Stimulated activated CD4-positive, alpha-beta T cell treated with anti-CD3 and anti-CD28 coated beads, Interleukin-1b, Interleukin-23, amount 100 ng/mL, for 24 hours (primary cell): Measurements from ENCODE around the gene SUMO2.
A peak's percentile ranks its signal among the peaks of the same experiment; 100 is the strongest.
"Not testable (repeated sequence)": the region's sequence is repeated elsewhere in the genome, so short reads cannot be mapped to it uniquely, and the experiment has no call there.

Experiments
- DNase-seq, 4 experiments: peaks; one replicate each; pipeline ENCODE4 v3.0.0-alpha.2; 2020; ENCODE audit warnings: low read depth in 4 of 4, low spot score in 1 of 4

The SUMO2 gene

DNA sequence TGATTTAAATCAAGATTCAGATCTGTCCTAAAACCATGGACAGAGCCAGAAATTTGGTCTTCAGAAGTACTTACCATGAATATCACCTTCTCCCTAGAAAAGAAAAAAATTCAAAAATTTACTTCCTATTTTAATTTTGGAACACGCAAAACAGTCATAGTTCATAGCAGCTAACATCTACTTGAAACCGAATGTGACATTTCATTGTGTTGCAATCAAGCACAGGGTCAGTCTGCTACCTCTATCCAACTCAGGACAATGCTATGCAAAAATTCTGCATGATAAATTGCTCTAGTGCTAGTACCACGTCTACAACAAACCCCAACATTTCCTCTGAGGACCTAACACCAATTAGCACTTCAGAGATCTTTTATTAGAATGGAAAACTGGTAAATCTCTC is 36.2 kb downstream of the SUMO2 start:
- no peak for DNase-seq

DNA sequence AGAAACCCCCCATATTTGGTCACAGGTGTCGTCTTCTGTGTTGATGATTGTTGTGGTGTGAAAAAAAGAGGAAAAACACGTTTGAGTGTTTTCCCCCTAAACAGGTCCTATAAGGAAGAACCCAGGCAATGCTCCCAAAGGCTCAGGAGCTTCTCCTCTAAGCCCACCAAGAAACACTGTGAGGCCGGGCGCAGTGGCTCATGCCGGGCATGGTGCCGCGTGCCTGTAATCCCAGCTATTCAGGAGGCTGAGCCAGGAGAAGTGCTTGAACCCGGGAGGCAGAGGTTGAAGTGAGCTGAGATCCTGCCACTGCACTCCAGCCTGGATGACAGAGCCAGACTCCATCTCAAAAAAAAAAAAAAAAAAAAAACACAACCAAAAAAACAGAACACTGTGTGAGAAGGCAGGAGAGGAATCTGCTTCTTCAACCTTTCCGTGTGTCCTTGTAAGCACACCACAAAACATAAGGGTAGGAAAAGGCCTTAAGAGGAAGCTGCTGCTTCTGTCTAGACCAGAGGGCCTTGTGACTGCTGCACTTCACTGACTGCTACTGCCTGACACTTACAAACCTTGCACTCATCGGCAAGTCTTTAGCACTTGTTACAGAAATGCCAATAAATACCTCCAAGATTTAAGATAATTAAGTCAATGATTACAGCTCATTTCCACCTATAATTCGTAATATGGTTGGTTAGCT is 37.8 kb downstream of the SUMO2 start:
- DNase-seq = no peak

DNA sequence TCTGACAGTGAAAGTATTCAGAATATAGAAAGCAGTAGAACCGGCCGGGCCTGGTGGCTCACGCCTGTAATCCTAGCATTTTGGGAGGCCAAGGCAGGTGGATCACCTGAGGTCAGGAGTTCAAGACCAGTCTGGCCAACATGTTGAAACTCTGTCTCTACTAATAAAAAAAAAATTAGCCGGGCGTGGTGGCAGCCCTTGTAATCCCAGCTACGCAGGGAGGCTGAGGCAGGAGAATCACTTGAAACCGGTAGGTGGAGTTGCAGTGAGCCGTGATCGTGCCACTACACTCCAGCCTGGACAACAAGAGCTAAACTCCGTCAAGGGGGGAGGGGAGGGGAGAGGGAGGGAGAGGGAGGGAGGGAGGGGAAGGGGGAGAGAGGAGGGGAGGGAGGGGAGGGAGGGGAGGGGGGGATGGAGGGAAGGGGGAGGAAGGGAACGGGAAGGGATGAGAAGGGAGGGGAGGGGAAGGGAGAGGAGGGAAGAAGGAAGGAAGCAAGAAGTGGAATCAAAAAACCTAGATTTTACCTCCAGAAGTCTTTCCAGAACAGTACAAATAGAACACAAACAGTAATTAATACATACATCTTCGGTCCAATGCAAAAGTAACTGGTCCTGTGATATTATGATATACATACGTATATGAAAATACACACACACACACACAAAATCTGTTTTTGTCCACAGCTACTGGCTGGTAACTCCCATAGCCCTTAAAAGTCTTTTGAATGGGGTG is 40.4 kb downstream of the SUMO2 start:
- no peak for DNase-seq

DNA sequence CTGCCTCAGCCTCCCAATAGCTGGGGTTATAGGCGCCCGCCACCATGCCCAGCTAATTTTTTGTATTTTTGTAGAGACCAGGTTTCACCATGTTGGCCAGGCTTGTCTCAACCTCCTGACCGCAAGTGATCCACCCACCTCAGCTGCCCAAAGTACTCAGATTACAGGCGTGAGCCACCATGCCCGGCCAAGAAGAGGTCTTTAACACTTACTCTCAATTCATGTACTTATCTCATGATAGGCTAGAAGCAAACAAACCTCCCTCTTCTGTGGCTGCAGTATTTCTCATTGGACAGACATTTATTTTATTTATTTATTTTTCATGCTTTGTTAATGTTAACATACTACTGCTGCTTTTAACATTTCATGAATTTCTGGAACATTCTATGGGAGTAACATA is 44.2 kb downstream of the SUMO2 start:
- no peak for DNase-seq

DNA sequence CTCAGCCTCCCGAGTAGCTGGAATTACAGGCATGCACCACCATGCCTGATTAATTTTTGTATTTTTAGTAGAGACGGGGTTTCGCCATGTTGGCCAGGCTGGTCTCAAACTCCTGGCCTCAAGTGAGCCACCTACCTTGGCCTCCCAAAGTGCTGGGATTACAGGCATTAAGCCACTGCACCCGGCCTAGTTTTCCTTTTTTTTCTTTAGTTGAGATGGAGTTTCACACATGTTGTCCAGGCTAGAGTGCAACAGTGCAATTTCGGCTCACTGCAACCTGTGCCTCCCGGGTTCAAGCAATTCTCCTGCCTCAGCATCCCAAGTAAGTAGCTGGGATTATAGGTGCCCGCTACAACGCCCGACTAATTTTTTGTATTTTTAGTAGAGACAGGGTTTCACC is 45.0 kb downstream of the SUMO2 start:
- DNase-seq = not testable (repeated sequence)

DNA sequence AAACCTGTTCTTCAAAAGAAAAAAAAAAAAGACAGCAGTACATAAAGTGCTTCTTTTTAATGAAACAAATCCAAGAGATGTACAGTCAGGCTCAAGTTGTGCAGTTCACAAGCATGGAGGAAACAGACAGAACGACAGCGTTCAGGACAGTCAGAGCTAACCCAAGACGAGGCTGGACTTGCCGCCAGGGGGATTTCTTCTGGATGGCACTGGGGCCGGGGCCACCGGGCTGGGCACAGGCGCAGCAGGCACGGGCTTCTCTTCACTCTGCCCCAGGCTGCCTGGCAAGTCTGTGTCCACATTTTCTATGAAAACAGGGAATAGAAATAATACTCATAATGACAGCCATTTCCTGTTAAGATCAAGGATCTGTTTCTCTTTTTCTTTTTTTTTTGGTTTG is 46.8 kb downstream of the SUMO2 start:
- no peak for DNase-seq

DNA sequence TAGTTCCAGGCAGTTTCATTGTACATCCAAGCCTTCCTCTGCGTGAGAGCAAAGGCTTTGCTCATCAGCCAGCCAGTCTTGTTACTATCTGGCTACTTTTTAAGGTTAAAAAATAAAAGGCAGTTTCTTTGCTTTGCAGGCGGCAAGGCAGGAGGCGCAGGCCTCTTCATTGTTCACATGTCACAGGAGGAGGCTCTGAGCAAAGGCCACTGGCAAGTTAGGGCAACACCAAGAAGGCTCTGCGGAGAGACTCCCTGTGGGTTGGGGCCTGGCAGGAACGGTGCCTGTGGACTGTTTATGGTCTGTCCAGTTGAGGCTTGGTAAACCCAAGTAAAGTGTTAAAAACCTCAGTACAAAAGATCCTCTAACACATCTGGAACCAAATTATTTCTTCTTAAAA is 47.3 kb downstream of the SUMO2 start:
- no peak for DNase-seq

DNA sequence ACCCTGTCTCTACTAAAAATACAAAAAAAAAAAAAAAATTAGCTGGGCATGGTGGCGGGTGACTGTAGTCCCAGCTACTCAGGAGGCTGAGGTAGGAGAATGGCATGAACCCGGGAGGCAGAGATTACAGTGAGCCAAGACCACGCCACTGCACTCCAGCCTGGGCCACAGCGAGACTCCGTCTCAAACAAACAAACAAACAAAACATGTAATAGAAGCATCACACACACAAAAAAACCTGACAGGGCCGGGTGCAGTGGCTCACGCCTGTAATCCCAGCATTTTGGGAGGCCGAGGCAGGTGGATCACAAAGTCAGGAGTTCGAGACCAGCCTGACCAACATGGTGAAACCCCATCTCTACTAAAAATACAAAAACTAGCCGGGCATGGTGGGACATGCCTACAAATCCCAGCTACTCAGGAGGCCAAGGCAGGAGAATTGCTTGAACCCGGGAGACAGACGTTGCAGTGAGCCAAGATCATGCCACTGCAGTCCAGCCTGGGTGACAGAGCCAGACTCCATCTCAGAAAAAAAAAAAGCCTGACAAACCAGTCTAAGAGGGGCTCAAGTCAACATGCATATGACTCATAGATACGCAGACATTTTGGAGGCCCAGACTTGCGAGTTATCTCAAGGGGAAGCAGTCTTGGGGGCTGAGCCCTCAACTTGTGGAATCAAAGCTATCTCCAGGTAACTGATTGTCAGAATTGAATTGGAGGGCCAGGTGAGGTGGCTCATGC is 49.0 kb downstream of the SUMO2 start:
- not testable (repeated sequence) for DNase-seq

DNA sequence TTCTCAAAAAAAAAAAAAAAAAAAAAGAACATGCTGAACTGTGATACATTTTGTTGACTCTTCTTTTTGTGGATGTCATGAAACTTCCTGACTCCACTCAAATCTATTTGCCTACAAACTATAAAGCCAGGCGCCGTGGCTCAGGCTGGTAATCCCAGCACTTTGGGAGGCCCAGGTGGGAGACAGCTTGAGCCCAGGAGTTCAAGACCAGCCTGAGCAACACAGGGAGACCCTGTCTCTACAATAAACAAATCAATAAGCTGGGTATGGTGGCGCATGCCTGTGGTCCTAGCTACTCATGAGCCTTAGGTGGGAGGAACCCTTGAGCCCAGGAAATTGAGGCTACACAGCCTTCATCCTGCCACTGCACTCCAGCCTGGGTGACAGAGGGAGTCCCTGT is 49.8 kb downstream of the SUMO2 start:
- no peak for DNase-seq

DNA sequence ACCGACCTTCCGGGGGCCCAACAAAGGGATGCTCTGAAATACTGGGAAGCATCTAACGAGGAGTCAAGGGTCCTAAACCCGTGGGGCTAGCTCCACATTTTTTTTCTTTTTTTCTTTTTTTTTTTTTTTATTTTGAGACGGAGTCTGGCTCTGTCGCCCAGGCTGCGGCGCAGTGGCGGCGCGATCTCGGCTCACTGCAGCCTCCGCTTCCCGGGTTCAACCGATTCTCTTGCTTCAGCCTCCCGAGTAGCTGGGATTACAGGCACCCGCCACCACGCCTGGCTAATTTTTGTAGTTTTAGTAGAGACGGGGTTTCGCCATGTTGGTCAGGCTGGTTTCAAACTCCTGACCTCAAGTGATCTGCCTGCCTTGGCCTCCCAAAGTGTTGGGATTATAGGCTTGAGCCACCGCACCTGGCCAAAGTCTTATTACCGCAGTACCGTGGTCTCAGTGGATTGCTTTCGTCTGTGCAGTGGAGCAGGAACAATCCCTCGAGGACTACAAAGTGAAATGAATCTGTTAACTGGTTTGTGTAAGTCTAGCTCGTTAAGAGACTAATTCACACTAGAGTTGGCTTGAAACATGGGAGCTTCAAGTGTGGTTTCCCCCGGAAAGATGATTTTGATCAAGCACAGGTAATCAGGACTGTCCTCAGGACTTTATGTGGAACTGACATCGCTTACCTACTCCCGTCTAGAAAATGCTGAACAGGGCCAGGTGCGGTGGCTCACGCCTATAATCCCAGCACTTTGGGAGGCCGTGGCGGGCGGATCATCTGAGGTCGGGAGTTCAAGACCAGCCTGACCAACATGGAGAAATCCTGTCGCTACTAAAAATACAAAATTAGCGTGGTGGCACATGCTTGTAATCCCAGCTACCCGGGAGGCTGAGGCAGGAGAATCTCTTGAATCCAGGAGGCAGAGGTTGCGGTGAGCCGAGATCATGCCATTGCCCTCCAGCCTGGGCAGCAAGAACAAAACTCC is 50.5 kb downstream of the SUMO2 start:
- not testable (repeated sequence) for DNase-seq

DNA sequence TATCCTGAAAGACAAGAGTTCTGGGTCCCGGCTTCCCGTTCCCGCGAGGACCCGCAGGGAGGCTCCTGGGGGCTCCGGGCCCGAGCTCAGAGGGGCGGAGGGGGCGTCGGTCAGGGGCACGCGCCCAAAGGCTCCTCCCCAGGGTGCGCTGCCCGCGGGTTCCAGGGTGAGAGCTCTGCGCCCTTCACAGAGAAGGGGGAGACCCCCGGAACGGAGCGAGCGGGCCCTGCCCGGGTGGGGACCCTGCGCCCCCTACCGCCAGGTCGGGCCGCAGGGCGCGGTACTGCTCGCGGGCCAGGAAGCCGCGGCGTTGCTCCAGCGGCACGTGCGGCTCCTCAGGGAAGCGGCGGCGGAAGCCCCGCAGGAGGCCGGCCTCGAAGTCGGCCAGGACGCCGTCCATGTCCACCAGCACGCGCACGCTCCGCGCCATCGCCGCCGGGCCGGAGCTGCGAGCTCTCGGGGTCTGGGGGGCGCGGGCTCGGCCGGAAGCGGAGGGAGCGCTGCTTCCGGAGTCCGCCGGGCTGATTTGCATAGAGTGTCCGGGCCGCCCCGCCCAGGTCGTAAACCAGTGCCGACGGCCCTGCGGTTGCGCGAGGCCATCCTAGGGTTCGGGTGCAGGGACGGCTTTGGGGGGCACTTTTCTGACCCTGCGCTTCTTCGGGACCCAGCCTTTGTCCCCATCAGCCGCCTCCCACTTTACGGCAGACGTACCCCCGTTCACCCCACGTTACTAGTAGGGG is 51.3 kb downstream of the SUMO2 start, which contains the start of gene NT5C:
TSS of gene NT5C (minus strand) at position 465 of the 740 bp plus-strand sequence. CDS start at position 430, 35 bp downstream.
- peak; percentile 42 to 76 (median 56) for DNase-seq

DNA sequence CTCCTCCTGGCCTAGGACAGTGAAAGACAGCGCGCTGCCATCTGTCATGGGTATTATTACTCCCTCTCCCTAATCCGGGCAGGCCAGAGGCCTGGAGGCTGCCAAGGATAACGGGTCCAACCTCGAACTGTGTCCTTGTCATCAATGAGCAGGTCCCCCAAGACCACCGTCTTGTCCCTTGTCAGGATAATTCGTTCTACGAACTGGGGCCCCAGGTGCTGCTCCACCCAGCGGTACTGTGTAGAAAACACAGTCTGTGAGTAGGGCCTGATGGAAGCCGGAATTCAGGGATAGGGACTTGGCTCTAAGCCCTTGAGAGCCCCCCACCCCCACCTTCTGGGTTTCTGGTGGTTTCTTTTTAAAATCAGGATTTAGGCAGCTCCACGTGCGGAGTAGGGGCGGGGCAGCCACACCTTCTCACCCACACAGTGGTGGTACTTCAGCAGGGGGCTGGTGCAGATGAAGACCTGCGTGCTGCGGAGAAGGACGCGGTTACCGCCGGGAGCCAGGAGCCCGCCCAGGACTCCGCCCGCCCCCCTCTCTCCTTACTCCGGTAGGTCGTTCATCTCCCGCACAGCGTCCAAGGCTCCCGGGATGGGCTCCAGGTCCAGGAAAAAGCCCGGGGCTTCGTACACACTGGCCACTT is 52.0 kb downstream of the SUMO2 start:
- no peak for DNase-seq

DNA sequence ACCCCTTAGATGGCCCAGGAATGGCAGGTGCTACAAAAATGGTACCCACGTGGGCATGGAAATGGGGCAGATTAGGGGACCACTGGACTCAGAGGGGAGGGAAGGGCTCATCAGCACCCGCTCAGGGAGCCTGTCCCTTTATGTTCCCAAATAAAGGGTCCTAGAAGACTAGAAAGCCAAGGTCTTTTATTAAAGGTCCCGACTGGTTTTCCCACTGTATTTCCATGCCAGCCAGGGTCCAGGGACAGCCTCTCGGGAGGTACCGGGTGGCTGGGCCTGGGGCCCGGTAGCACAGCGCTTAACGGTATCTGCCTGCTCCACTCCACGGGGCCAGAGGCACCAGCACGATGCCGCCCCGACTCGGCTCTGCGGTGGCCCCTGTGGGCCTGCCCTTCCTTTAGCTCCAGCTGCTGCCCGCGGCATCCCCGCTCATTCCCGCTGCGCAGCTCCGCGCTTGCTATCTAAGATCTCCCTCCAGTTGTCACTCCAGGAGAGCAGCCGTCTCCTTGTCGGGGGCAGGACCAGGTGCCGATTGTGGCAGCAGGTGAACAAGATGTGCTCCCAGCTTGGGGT is 52.6 kb downstream of the SUMO2 start:
- no peak for DNase-seq

DNA sequence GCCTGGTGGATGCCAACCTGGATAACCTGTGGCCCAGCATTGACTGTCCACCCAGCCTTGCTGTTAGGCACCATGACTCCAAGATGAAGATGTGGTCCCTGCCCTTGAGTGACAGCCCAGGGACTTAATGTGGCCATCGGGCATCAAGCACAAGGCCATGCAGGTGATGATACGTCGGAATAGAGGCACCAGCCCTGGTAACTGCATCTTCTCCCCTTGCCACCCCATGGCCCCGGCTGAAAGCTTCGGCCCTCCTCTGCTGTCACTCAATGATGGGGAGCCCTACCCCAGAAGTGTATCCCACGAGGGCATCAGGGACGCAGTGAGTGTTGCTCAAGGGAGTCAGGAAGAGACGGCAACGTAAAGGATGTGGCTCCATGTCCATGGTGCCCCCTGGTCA is 53.2 kb downstream of the SUMO2 start:
- DNase-seq = no peak

DNA sequence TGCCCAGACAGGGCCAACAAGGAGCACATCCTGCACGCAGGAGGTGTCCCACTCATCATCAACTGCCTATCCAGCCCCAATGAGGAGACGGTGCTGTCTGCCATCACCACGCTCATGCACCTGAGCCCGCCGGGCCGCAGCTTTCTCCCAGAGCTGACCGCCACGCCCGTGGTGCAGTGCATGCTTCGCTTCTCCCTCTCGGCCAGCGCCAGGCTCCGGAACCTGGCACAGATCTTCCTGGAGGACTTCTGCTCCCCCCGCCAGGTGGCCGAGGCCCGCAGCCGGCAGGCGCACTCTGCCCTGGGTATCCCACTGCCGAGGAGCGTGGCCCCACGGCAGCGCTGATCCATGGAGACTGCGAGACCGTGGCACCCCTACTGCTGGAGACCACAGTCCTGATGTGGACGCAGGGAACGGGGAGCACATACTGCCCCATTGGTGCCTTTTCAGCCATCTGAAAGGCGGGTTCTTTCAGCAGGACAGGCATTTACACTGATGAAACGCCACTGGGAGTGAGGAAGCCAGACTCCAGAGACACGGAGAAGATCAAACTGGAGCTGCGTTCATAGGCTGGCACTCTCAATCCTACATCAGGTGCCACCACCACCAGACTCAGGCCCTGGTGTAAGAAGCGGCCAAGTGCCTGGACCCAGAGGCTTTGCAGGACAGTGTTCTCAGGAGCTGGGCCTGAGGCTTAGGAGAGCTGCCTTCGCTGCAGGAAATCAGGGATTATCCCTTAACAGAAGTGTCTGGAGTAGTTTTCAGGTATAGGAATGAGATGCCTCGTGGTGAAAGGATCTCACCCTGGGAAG is 53.9 kb downstream of the SUMO2 start:
- DNase-seq = no peak

DNA sequence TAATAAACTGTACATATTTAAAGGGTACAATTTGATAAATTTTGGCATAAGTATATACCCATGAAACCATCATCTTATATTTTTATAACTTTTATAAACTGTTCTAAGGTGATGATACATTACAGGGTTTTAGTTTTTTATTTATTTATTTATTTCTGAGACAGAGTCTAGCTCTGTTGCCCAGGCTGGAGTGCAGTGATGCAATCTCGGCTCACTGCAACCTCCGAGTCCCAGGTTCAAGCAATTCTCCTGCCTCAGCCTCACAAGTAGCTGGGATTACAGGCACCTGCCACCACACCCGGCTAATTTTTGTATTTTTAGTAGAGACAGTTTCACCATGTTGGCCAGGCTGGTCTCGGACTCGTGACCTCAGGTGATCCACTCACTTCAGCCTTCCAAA is 54.8 kb downstream of the SUMO2 start:
- not testable (repeated sequence) for DNase-seq

DNA sequence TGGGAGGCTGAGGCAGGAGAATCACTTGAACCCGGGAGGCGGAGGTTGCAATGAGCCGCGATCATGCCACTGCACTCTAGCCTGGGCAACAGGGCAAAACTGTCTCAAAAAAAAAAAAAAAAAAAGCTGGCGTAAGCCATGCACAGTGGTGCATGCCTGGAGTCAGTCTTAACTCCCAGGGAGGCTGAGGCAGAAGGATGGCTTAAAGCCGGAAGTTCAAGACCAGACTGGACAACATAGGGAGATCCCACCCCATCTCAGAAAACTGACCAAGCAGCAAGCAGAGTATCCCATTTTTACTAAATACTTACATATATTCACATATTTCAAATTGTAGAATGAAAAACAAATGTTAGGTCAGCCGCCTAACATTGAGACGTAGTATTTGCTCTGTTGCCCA is 55.8 kb downstream of the SUMO2 start:
- DNase-seq = no peak

DNA sequence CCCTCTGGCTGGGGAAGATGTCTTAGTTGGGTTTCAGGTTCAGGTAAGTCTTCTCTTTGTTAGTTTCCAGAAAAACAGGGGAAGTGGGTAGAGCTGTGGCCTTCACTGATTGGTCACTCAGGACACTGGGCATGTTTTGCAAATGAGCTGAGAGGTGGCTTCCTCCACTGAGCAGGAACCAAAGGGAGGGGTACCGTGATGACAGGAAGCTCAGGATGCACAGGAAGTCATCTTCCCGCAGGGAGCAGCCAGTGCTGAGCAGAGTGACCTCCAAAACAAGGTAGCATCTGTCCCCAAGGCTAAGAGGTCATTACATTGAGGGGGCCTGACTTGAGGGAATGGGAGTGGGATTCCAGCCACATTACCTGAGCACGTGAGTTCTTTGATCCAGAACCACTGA is 56.8 kb downstream of the SUMO2 start:
- no peak for DNase-seq

DNA sequence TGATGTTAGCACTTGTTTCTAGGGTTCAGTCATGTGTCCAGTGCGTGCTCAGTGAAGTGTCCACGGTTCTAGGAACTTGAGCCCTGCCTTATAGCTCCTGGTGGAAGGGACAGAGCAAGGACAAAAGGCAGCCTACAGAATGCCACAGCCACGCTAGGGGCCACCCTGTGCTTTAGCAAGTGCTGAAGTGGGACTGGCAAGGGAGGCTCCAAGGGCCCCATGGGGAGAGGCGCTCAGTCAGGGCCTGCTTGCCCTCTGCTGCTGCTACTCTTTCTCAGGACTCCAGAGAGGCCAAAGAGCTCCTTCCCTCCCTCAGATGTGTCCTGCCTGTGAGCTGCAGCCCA is 58.0 kb downstream of the SUMO2 start:
- DNase-seq = no peak
